ENCODE results near the gene ASB1. TPM values are rescaled to one million over a fixed set of nuclear protein-coding genes. Genes with fewer than 3 reads are reported as not detected.

Gene ASB1
- total RNA-seq, 2 experiments from 2014 or later, result 14.3 to 19.6 TPM

- H3K4me3 ChIP-seq (ENCODE audit: low read length), result no peak overlapping the region
- H3K27ac ChIP-seq (ENCODE audit: low read depth in 1 of 2, low read length in 2 of 2), result no peak overlapping the region
- H3K27me3 Mint-ChIP-seq, result no peaks in the 10 kb centered on the region
- H3K9me3 Mint-ChIP-seq, result no peaks in the 10 kb centered on the region
- H3K4me3 Mint-ChIP-seq, result no peak overlapping the region
- DNase-seq, result no peak
- H3K4me1 ChIP-seq (ENCODE audit: insufficient read depth, low read length), result peaks cover 22% of the 10 kb centered on the region
- intact Hi-C loops (cut with DNase I, micrococcal nuclease), result no loop called here
- no peaks in the 10 kb centered on the region for H3K27me3 ChIP-seq (ENCODE audit: control insufficient read depth in 1 of 2, insufficient read depth in 2 of 2, low read length in 2 of 2)
- POLR2A ChIA-PET, result interaction anchor here (1.0 to 3.2 kb wide), 2 partner anchors 8 to 21 kb away, joined by 3 to 12 read pairs; no protein-coding TSS in a partner anchor
- H3K36me3 ChIP-seq (ENCODE audit: insufficient read depth, low read length), result peaks cover 59% of the 10 kb centered on the region
- H3K9me3 ChIP-seq (ENCODE audit: control insufficient read depth in 1 of 2, insufficient read depth in 1 of 2, low read length in 2 of 2), result no peaks in the 10 kb centered on the region
- no peak overlapping the region for H3K27ac Mint-ChIP-seq
- no peak for ATAC-seq (ENCODE audit: poor library complexity)
- CTCF ChIA-PET, result no interaction called here
- no peak for TF ChIP-seq CTCF (IDR thresholded peaks at IDR 0.05)
- peaks cover 96% of the 10 kb centered on the region for H3K36me3 Mint-ChIP-seq (ENCODE audit: low read depth)
- H3K4me1 Mint-ChIP-seq (ENCODE audit: low read depth), result peaks cover 70% of the 10 kb centered on the region
These were observed 9.0 kb downstream of the ASB1 start for GRCh38 chr2:238435752-238436096.

GRCh38 chr2:238438856-238439849 is 12.4 kb downstream of the ASB1 start:
- CTCF ChIA-PET, result interaction anchor here (1.2 kb wide), 1 partner anchor 766 kb away, joined by 3 read pairs; no protein-coding TSS in a partner anchor
- peak in 7 of 14 experiments; percentile 6 to 44 (median 23) for DNase-seq
- ATAC-seq (ENCODE audit: poor library complexity), result peak; percentile 85
- no peak for TF ChIP-seq CTCF (IDR thresholded peaks at IDR 0.05)
- POLR2A ChIA-PET, result interaction anchor here (1.0 kb wide), 1 partner anchor 11 kb away, joined by 3 read pairs; no protein-coding TSS in a partner anchor
- Histone ChIP-seq H3K36me3 (ENCODE audit: insufficient read depth, low read length) (peaks cover 62% of the 10 kb centered on the region), H3K4me1 (ENCODE audit: insufficient read depth, low read length) (peaks cover 20% of the 10 kb centered on the region), H3K27ac (ENCODE audit: low read depth in 1 of 2, low read length in 2 of 2) (no peak overlapping the region), H3K4me3 (ENCODE audit: low read length) (peak overlapping the region; percentile 32), H3K27me3 (ENCODE audit: control insufficient read depth in 1 of 2, insufficient read depth in 2 of 2, low read length in 2 of 2) (no peaks in the 10 kb centered on the region), H3K9me3 (ENCODE audit: control insufficient read depth in 1 of 2, insufficient read depth in 1 of 2, low read length in 2 of 2) (no peaks in the 10 kb centered on the region)
- intact Hi-C loops (cut with DNase I, micrococcal nuclease), result no loop called here
- Mint-ChIP-seq H3K9me3 (no peaks in the 10 kb centered on the region), H3K4me1 (ENCODE audit: low read depth) (peaks cover 61% of the 10 kb centered on the region), H3K4me3 (peak overlapping the region; percentile 68), H3K27me3 (no peaks in the 10 kb centered on the region), H3K27ac (peak overlapping the region; percentile 82), H3K36me3 (ENCODE audit: low read depth) (peaks cover 91% of the 10 kb centered on the region)

- CTCF ChIA-PET, result interaction anchor here (1.2 kb wide), 1 partner anchor 766 kb away, joined by 3 read pairs; no protein-coding TSS in a partner anchor
- peaks cover 91% of the 10 kb centered on the region for H3K36me3 Mint-ChIP-seq (ENCODE audit: low read depth)
These were observed 13.2 kb downstream of the ASB1 start for GRCh38 chr2:238439917-238440316.

More at GRCh38 chr2:238439917-238440316, 13.2 kb downstream of the ASB1 start:
- Mint-ChIP-seq H3K9me3 (no peaks in the 10 kb centered on the region), H3K4me1 (ENCODE audit: low read depth) (peaks cover 57% of the 10 kb centered on the region), H3K27me3 (no peaks in the 10 kb centered on the region), H3K4me3 (peak overlapping the region; percentile 5), H3K27ac (peak overlapping the region; percentile 82)
- DNase-seq (no peak), ATAC-seq (ENCODE audit: poor library complexity) (no peak)
- Histone ChIP-seq H3K27ac (ENCODE audit: low read depth in 1 of 2, low read length in 2 of 2) (no peak overlapping the region), H3K4me1 (ENCODE audit: insufficient read depth, low read length) (peaks cover 20% of the 10 kb centered on the region), H3K27me3 (ENCODE audit: control insufficient read depth in 1 of 2, insufficient read depth in 2 of 2, low read length in 2 of 2) (no peaks in the 10 kb centered on the region), H3K9me3 (ENCODE audit: control insufficient read depth in 1 of 2, insufficient read depth in 1 of 2, low read length in 2 of 2) (no peaks in the 10 kb centered on the region), H3K4me3 (ENCODE audit: low read length) (peak overlapping the region; percentile 32), H3K36me3 (ENCODE audit: insufficient read depth, low read length) (peaks cover 62% of the 10 kb centered on the region)
- POLR2A ChIA-PET, result interaction anchor here (1.0 kb wide), 1 partner anchor 11 kb away, joined by 3 read pairs; no protein-coding TSS in a partner anchor
- intact Hi-C loops (cut with DNase I, micrococcal nuclease), result no loop called here
- no peak for TF ChIP-seq CTCF (IDR thresholded peaks at IDR 0.05)

All from CD4-positive, alpha-beta T cell (primary cell).